Activated CD4-positive, alpha-beta T cell treated with anti-CD3 and anti-CD28 coated beads for 24 hours (primary cell): ENCODE data around the gene MARCHF9.
A peak's percentile ranks its signal among the peaks of the same experiment; 100 is the strongest.
"Not testable (repeated sequence)": the region's sequence is repeated elsewhere in the genome, so short reads cannot be mapped to it uniquely, and the experiment has no call there.

Source experiments
- DNase-seq, 2 donors: peaks; one replicate each; pipeline ENCODE4 v3.0.0-alpha.2; 2020; ENCODE audit warnings: low read depth in 2 of 2

The MARCHF9 gene, protein sequence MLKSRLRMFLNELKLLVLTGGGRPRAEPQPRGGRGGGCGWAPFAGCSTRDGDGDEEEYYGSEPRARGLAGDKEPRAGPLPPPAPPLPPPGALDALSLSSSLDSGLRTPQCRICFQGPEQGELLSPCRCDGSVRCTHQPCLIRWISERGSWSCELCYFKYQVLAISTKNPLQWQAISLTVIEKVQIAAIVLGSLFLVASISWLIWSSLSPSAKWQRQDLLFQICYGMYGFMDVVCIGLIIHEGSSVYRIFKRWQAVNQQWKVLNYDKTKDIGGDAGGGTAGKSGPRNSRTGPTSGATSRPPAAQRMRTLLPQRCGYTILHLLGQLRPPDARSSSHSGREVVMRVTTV

DNA sequence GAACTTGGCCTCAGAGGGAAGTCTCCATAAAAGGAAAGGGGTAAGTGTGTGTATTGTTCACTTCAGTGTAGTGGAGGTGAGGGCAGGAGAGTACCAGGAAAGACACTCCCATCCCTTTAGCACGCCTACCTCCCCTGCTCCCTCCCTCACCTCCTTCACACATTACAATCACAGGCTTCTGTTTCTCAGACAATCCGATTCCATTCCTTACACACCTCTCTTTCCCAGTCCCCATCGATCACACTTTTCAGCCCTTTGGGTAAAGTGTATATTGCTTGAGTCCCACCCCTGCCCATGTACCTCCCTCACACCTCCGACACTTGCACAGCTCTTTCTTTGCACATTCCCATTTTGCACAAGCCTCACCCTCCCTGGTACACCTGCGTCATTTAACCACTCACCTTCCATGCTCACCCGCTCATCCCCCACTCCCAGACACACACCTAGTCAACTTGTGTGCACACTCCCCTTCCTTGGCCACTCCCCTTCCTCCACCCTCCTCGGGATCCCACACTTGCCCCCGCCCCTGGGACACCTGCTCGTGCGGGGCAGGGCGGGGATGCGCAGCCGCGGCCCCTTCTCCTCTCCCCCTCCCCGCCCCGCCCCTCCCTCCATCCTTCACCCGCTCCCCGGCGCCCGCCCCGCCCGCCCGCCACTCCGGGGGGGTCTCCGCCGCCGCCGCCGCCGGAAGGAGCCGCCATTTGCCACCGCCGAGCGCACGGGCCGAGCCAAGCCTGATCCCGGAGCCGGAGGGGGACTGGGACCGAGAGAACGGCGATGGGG, at the start of gene MARCHF9:
Gene MARCHF9 (plus strand): TSS at position 693 of the 783 bp plus-strand sequence. CDS start 426 bp downstream, outside the sequence.
- DNase-seq = peak; percentile 75 to 83

DNA sequence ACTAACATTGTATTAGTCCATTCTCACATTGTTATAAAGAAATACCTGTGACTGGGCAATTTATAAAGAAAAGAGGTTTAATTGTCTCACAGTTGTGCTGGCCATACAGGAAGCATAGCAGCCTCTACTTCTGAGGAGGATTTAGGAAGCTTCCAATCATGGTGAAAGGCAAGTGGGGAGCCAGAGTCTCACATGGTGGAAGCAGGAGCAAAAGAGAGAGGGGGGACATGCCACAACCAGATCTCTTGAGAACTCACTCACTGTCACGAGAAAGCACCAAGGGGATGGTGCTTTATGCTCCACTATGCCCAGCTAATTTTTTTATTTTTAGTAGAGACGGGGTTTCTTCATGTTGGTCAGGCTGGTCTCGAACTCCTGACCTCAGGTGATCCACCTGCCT, 47.7 kb upstream of the MARCHF9 start:
- no peak for DNase-seq

- DNase-seq = no peak
Observed at GRCh38 chr12:57708296-57708695, 46.6 kb upstream of the MARCHF9 start.

GRCh38 chr12:57712701-57713100, 42.2 kb upstream of the MARCHF9 start:
- DNase-seq = no peak

DNA sequence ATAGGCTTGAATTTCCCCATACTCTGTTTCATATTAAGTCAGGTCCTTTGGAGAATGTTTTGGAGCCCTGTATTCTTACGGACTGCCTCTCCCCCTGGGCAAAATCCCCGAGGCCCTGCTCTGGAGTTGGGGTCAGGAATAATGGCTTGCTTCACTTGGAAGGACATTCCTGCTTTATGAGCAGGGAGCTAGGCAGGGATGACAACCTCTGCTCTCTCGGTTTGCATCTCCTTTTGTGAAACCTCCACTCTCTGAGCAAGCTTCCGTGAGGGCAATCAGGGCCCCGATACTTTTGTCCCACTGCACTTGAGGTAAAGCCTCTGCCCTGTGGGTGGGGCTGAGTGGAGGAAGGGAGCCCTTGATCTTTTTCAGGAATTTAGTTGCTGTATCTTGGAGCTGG, 41.7 kb upstream of the MARCHF9 start:
- no peak for DNase-seq

DNA sequence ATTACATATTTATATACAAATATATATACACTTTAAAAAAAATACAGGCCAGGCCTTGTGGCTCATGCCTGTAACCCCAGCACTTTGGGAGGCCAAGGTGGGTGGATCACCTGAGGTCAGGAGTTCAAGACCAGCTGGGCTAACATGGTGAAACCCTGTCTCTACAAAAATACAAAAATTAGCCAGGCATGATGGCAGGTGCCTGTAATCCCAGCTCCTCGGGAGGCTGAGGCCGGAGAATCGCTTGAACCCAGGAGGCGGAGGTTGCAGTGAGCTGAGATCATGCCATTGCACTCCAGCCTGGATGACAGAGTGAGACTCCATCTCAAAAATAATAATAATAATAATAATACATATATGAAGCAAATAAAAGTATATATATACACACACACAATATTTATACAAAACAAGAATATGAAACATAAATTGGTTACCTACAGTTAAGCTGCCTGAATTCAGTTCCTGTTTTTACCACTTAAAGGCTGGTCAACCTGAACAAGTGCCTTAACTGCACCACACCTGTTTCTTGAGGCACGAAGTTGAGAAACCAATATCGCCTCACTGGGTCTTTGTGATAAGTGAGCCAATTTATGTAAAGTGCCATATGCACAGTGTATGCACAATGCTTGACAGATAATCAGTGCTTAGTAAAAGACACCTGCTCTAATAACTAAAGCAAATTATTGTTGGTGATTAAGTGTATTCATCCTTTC, 39.7 kb upstream of the MARCHF9 start:
- DNase-seq = not testable (repeated sequence)

DNA sequence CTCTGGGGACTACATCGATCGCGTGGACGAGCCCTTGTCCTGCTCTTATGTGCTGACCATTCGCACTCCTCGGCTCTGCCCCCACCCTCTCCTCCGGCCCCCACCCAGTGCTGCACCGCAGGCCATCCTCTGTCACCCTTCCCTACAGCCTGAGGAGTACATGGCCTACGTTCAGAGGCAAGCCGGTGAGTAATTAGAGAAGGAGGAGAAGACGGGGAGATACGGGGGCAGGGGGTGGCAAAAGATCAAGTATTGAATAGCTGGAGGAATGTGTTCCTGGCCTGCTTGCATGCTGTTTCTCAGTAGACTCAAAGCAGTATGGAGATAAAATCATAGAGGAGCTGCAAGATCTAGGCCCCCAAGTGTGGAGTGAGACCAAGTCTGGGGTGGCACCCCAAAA, 39.1 kb upstream of the MARCHF9 start:
- no peak for DNase-seq

DNA sequence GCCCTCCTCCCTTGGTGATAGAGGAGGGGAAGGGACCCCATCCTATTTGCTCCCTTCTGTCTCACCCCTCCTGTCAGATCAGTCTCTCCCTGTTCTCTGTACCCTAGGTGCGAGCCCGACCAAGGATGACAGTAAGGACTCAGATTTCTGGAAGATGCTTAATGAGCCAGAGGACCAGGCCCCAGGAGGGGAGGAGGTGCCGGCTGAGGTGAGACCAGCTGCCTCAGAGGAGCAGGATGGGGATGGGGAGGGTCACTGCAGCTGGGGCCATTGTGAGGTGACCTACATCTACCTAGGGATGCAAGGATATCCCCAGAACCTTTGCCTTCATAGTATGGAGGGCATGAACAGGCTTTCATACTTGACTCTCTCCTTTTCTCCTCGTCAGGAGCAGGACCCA, 38.6 kb upstream of the MARCHF9 start:
- DNase-seq = no peak

DNA sequence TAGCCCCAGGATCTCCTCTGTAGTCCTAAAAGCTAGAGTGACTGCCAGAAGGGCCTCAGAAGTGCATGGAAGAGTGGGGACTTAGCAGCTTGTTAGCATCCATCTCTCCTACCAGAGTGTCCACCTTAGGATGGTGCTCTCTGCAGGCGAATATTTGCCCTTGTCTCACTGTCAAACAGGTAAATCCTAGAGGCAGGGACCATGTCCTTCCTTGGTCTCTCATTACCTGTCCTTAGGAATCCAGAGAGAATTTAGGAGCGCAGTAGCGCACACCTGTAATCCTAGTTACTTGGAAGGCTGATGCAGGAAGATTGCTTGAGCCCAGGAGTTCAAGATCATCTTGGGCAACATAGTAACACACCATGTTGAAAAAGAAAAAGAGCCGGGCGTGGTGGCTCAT, 37.8 kb upstream of the MARCHF9 start:
- DNase-seq = no peak

DNA sequence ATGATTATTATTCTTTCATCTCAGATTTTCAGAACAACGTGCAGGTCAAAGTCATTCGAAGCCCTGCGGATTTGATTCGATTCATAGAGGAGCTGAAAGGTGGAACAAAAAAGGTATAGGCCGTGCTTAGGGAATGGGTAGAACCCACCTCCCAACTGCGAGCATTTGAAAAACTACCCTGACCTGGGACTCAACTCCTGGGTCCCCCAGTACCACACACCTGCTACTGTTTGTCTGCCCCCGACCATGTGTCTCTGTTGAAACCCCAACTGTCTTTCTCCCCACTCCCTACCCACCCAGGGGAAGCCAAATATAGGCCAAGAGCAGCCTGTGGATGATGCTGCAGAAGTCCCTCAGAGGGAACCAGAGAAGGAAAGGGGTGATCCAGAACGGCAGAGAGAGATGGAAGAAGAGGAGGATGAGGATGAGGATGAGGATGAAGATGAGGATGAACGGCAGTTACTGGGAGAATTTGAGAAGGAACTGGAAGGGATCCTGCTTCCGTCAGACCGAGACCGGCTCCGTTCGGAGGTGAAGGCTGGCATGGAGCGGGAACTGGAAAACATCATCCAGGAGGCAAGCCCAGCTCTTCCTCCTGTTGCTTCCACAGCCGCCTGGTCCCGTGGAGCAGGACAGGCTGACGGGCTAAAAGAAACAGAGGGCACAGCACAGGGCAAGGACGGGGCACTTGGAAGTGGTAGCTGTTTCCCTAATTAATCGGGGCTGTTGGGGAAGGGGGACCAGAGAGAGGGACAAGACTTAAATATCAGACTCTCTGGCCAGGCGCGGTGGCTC, 36.9 kb upstream of the MARCHF9 start:
- DNase-seq = no peak

- no peak for DNase-seq
Observed at GRCh38 chr12:57718641-57719528, 36.0 kb upstream of the MARCHF9 start.

GRCh38 chr12:57719777-57720605, 34.9 kb upstream of the MARCHF9 start:
- no peak for DNase-seq

- DNase-seq = no peak
Observed at GRCh38 chr12:57720606-57721595, 34.0 kb upstream of the MARCHF9 start.

DNA sequence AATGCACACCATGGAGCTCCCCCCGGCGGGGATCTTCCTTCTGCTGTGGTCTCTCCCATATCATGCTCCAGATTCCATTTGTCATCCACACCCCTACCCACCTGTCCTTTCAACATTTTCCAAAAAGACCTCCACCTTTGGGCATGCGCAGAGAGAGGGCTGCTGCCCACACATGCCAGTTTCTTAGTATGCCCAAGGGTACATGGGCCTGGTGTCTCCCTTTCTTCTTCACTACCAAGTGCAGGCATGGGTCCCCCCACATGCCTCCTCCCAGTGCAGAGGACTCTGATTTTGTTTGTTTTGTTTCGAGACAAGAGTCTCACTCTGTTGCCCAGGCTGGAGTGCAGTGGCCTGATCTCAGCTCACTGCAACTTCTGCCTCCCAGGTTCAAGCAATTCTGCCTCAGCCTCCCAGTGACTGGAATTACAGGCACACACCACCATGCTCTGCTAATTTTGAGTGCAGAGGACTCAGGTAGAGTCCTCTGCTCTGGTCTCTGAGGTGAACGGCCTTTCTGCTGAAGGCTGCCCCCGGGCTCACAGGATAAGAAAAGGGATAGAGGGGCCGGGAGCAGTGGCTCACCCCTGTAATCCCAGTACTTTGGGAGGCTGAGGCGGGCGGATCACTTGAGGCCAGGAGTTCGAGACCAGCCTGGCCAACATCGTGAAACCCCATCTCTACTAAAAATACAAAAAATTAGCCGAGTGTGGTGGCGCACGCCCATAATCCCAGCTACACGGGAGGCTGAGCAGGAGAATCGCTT, 32.9 kb upstream of the MARCHF9 start:
- not testable (repeated sequence) for DNase-seq

DNA sequence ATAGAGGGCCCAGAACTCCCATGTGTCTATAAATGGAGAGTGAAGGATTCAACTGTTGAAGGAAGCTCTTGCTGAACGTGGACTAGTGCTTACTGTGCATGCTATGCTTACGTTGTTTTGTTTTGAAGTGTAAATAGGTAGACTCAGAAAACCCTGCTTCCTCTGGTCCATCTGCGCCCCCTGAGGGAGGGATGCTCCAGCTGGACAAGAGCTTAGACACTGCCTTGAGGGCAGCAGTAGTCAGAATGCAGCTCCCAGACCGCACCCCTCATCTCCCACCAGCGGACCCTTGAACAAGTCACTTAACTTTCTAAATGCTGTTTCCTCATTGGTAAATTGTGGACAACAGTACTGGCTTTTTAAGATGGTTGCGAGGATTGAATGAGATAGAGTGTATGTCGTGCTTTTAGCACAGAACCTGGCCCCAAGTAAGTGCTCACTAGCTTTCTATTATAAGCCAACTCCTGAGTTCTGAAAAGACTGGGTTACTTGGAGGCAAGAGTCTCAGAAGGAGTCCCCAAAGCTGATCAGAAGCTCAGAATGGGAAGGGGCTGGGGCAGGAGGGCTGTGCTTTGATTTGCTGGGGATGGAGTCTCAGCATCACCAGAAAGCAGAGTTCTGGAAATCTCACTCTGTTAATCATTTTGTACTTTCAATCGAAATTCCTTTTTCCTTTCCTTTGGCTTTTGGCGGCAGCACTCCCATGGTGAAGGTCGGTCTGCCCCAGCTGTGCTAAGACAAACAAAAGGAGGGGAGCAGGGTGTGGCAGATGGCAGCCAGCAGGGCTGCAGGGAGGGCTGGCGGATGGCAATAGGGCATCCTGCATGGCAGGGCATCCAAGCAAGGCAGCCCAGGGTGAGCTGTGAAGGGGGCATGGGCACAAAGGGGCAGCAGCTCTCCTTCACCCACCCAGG, 31.9 kb upstream of the MARCHF9 start:
- no peak for DNase-seq

DNA sequence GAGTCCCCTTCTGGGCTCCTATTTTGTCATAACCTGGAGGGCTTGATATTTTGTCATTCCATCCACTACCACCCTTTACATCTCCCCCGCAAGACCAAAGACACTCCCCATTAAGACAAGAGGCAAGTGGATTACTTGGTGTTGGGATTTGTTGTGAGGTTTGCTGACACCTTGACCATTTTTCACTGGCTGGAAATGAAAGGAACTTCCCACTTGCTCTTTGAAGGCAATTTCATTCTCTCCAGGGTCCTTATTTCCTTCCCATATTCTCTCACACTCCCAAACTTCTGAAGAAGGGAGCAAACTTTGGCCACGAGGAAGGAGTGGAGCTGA, 31.3 kb upstream of the MARCHF9 start:
- DNase-seq = no peak
